GM12878 (cell line): ENCODE data around the gene PCDHGA3. TPM values are rescaled to one million over a fixed set of nuclear protein-coding genes. Genes with fewer than 3 reads are reported as not detected.

ENCODE experiments used
- ATF2 ChIP-seq: IDR thresholded peaks from 2 replicates; pipeline ENCODE4 v1.6.1; 2012; ENCODE audit warnings: low read length, inconsistent platforms
- ATF7 ChIP-seq: fragments of 450-650 bp; IDR thresholded peaks from 2 replicates; pipeline ENCODE4 v1.6.1; 2016; ENCODE audit warnings: low read depth, mild to moderate bottlenecking
- BMI1 ChIP-seq: fragments of 450-650 bp; IDR thresholded peaks from 2 replicates; pipeline ENCODE4 v1.6.1; 2016; ENCODE audit warnings: mild to moderate bottlenecking, moderate library complexity, borderline replicate concordance
- CBX3 ChIP-seq: fragments of 200-600 bp; sonication (generic); IDR thresholded peaks from 2 replicates; pipeline ENCODE4 v1.6.1; 2016; ENCODE audit warnings: low read depth, borderline replicate concordance
- CREB1 ChIP-seq: IDR thresholded peaks from 2 replicates; pipeline ENCODE4 v1.6.1; 2012; ENCODE audit warnings: low read depth, mild to moderate bottlenecking, inconsistent platforms
- E2F4 ChIP-seq: IDR thresholded peaks from 2 replicates; pipeline ENCODE4 v1.6.1; 2012; ENCODE audit warnings: low read depth, low read length, improper control_type of control experiment
- E2F8 ChIP-seq: fragments of 450-650 bp; IDR thresholded peaks from 2 replicates; pipeline ENCODE4 v1.6.1; 2018; ENCODE audit warnings: mild to moderate bottlenecking, low read depth, moderate library complexity; ENCODE audit not compliant: partially characterized antibody
- HCFC1 ChIP-seq: fragments of 150-350 bp; IDR thresholded peaks from 2 replicates; pipeline ENCODE4 v1.6.1; 2014; ENCODE audit warnings: low read length
- HDAC6 ChIP-seq: fragments of 200-600 bp; sonication (generic); IDR thresholded peaks from one replicate; pipeline ENCODE4 v1.8.0; 2017; ENCODE audit warnings: antibody characterized with exemption; ENCODE audit not compliant: unreplicated experiment
- JUND ChIP-seq: IDR thresholded peaks from 2 replicates; pipeline ENCODE4 v1.6.1; 2012; ENCODE audit warnings: low read depth, mild to moderate bottlenecking, low read length, improper control_type of control experiment, moderate library complexity
- MLLT1 ChIP-seq: fragments of 450-650 bp; IDR thresholded peaks from 2 replicates; pipeline ENCODE4 v1.6.1; 2016; ENCODE audit warnings: mild to moderate bottlenecking
- MXI1 ChIP-seq: fragments of 150-350 bp; IDR thresholded peaks from 2 replicates; pipeline ENCODE4 v1.6.1; 2011; ENCODE audit warnings: low read depth, mild to moderate bottlenecking, inconsistent platforms, low read length, improper control_type of control experiment
- NR2C1 ChIP-seq: fragments of 450-650 bp; IDR thresholded peaks from 2 replicates; pipeline ENCODE4 v1.6.1; 2017; ENCODE audit warnings: antibody characterized with exemption, mild to moderate bottlenecking, moderate library complexity
- POLR2A ChIP-seq: IDR thresholded peaks from 2 replicates; pipeline ENCODE4 v1.6.1; 2011; ENCODE audit warnings: low read depth, mild to moderate bottlenecking, low read length
- POU2F2 ChIP-seq: IDR thresholded peaks from 3 replicates; pipeline ENCODE4 v1.6.1; 2011; ENCODE audit warnings: low read depth, mild to moderate bottlenecking, low read length, borderline replicate concordance
- RAD51 ChIP-seq: fragments of 450-650 bp; IDR thresholded peaks from 2 replicates; pipeline ENCODE4 v1.6.1; 2016; ENCODE audit warnings: moderate library complexity, mild to moderate bottlenecking, inconsistent platforms
- RELB ChIP-seq: fragments of 450-650 bp; IDR thresholded peaks from 2 replicates; pipeline ENCODE4 v1.6.1; 2017; ENCODE audit warnings: low read depth, mild to moderate bottlenecking, moderate library complexity
- SREBF1 ChIP-seq: IDR thresholded peaks from 2 replicates; pipeline ENCODE4 v1.6.1; 2012; ENCODE audit warnings: mild to moderate bottlenecking, low read length
- YY1 ChIP-seq: IDR thresholded peaks from 2 replicates; pipeline ENCODE4 v1.6.1; 2011; ENCODE audit warnings: low read depth, mild to moderate bottlenecking, low read length
- ZNF217 ChIP-seq: fragments of 450-650 bp; IDR thresholded peaks from 2 replicates; pipeline ENCODE4 v1.6.1; 2017; ENCODE audit warnings: antibody characterized with exemption, mild to moderate bottlenecking
- ZNF24 ChIP-seq: fragments of 450-650 bp; IDR thresholded peaks from 2 replicates; pipeline ENCODE4 v1.6.1; 2017; ENCODE audit warnings: antibody characterized with exemption, mild to moderate bottlenecking
- ZNF384 ChIP-seq: IDR thresholded peaks from 2 replicates; pipeline ENCODE4 v1.6.1; 2012; ENCODE audit warnings: low read depth, mild to moderate bottlenecking, low read length, improper control_type of control experiment, borderline replicate concordance
- ZSCAN29 ChIP-seq: fragments of 450-650 bp; IDR thresholded peaks from 2 replicates; pipeline ENCODE4 v1.6.1; 2017; ENCODE audit warnings: mild to moderate bottlenecking, moderate library complexity
- polyA plus RNA-seq, 11 experiments: library from polyadenylated mRNA; depleted of rRNA in 4 of 11; unstranded in 6 of 11; stranded (reverse) in 5 of 11; fragments of >200 nt; fragmentation: Nextera tagmentation in 4 of 11; fragmentation: Illumina TruSeq in 1 of 11; extraction: Ambion mirVana in 4 of 11; extraction: Trizol in 1 of 11; gene quantifications; 1 replicate in 1 of 11; 2 replicates in 10 of 11; pipeline versions ENCODE4 v1.2.1 to v1.2.3, GENCODE V29; 2011 to 2016; ENCODE audit warnings: inconsistent platforms in 2 of 11, missing spikeins in 2 of 11, low read depth in 1 of 11
- total RNA-seq, 4 experiments: library from RNA; depleted of rRNA in 3 of 4; stranded (reverse); fragments of >200 nt in 3 of 4; fragmentation: Illumina TruSeq in 1 of 4; extraction: Trizol in 1 of 4; gene quantifications; 2 replicates each; pipeline versions ENCODE4 v1.2.1 to v1.2.3, GENCODE V29; 2013 to 2021

The PCDHGA3 gene
- total and polyA plus RNA-seq, 10 of the 15 experiments (the other 5 are each of a cell fraction or from before 2014, with no cell fraction given): 0.06 to 0.17 (median 0.11) TPM; not detected in 6

- no peak for TF ChIP-seq BMI1
- TF ChIP-seq POLR2A: peak; percentile 99
- TF ChIP-seq E2F8: no peak
- TF ChIP-seq MLLT1: no peak; the same call in 1 of the 2 replicates
- TF ChIP-seq ATF2: no peak; the same call in 1 of the 2 replicates
- TF ChIP-seq MXI1: peak; percentile 53
- no peak for TF ChIP-seq E2F4
- TF ChIP-seq RAD51: no peak
- no peak for TF ChIP-seq HDAC6
- TF ChIP-seq CBX3: no peak
- no peak for TF ChIP-seq ZSCAN29
- no peak for TF ChIP-seq ZNF384
- peak; percentile 98 for TF ChIP-seq YY1
- TF ChIP-seq CREB1: peak; percentile 87
- TF ChIP-seq POU2F2: peak; percentile 62
- no peak for TF ChIP-seq NR2C1
- TF ChIP-seq SREBF1: no peak
- TF ChIP-seq ATF7: 0 out of 2 replicates have a peak, but pooled peaks have one; percentile 15
- TF ChIP-seq JUND: no peak
- TF ChIP-seq HCFC1: peak; percentile 21; the same call in 1 of the 2 replicates
- no peak for TF ChIP-seq ZNF217
- 0 out of 2 replicates have a peak, but pooled peaks have one; percentile 41 for TF ChIP-seq ZNF24
- TF ChIP-seq RELB: peak; percentile 76
Measured at GRCh38 chr5:141320225-141321169, 23.1 kb upstream of the PCDHGA3 start, which contains the start of gene TAF7 (continued).
